K562 (cell line): Measurements from ENCODE around the gene FEN1. TPM values are rescaled to one million over a fixed set of nuclear protein-coding genes. Genes with fewer than 3 reads are reported as not detected.

Experiments used
- BRCA1 ChIP-seq, 2 experiments: fragments of 450-650 bp in 1 of 2; sonication (generic) in 1 of 2; formaldehyde crosslinking in 1 of 2; IDR thresholded peaks; 2 replicates each; pipeline versions ENCODE4 v1.5.0 to v1.6.1; 2017 to 2020; ENCODE audit warnings: mild to moderate bottlenecking in 1 of 2, missing genetic modification reagents in 1 of 2
- BRF1 ChIP-seq: IDR thresholded peaks from 3 replicates; pipeline ENCODE4 v1.6.1; 2011; ENCODE audit warnings: borderline replicate concordance, mild to moderate bottlenecking; ENCODE audit not compliant: insufficient read length; ENCODE audit errors: extremely low read depth
- CEBPB ChIP-seq: fragments of 450-650 bp; IDR thresholded peaks from 2 replicates; pipeline ENCODE4 v1.6.1; 2016; ENCODE audit warnings: missing genetic modification characterization, missing compliant biosample characterization
- CHD1 ChIP-seq: fragments of 200-600 bp; sonication (generic); IDR thresholded peaks from one replicate; pipeline ENCODE4 v1.6.1; 2012; ENCODE audit warnings: mild to moderate bottlenecking, moderate library complexity, low read length, inconsistent platforms
- COPS2 ChIP-seq: fragments of 450-650 bp; conservative IDR thresholded peaks from 2 replicates; pipeline ENCODE4 v1.6.1; 2016; ENCODE audit warnings: mild to moderate bottlenecking, moderate library complexity
- FOXK2 ChIP-seq, 2 experiments: fragments of 450-650 bp; IDR thresholded peaks in 1 of 2; conservative IDR thresholded peaks in 1 of 2; 2 replicates each; pipeline ENCODE4 v1.6.1; 2016; ENCODE audit warnings: low read depth in 2 of 2, mild to moderate bottlenecking in 1 of 2
- JUN ChIP-seq, 2 experiments: sonication (generic) in 1 of 2; formaldehyde crosslinking in 1 of 2; IDR thresholded peaks; 2 replicates each; pipeline versions ENCODE4 v1.6.1 to v1.8.0; 2012 to 2022; ENCODE audit warnings: borderline replicate concordance in 2 of 2, mild to moderate bottlenecking in 2 of 2, improper control_type of control experiment in 1 of 2, low read depth in 1 of 2, low read length in 1 of 2, missing genetic modification reagents in 1 of 2
- KDM1A ChIP-seq, 2 experiments: fragments of 450-650 bp; IDR thresholded peaks; 2 replicates each; pipeline ENCODE4 v1.6.1; 2016; ENCODE audit warnings: mild to moderate bottlenecking in 2 of 2
- LARP7 ChIP-seq: fragments of 450-650 bp; IDR thresholded peaks from 2 replicates; pipeline ENCODE4 v1.6.1; 2016
- LEF1 ChIP-seq: fragments of 450-650 bp; IDR thresholded peaks from 2 replicates; pipeline ENCODE4 v1.6.1; 2016; ENCODE audit warnings: mild to moderate bottlenecking
- NR2F6 ChIP-seq: fragments of 450-650 bp; formaldehyde crosslinking; IDR thresholded peaks from 2 replicates; pipeline ENCODE4 v1.4.0; 2020; ENCODE audit warnings: mild to moderate bottlenecking
- PCBP1 ChIP-seq: fragments of 200-400 bp; formaldehyde crosslinking; IDR thresholded peaks from 2 replicates; pipeline ENCODE4 v1.6.1; 2018; ENCODE audit warnings: mild to moderate bottlenecking, low read depth, low read length; ENCODE audit not compliant: poor library complexity, severe bottlenecking
- PHB ChIP-seq: fragments of 250-450 bp; sonication (Bioruptor Pico); IDR thresholded peaks from 2 replicates; pipeline ENCODE4 v1.5.0; 2021
- RAD51 ChIP-seq: fragments of 450-650 bp; IDR thresholded peaks from 2 replicates; pipeline ENCODE4 v1.7.1; 2016; ENCODE audit warnings: low read depth, mild to moderate bottlenecking, borderline replicate concordance
- RB1 ChIP-seq: fragments of 450-650 bp; IDR thresholded peaks from 2 replicates; pipeline ENCODE4 v1.6.1; 2017; ENCODE audit warnings: low read depth, mild to moderate bottlenecking
- RBM14 ChIP-seq: fragments of 200-400 bp; formaldehyde crosslinking; IDR thresholded peaks from 2 replicates; pipeline ENCODE4 v1.6.1; 2018; ENCODE audit warnings: low read depth, mild to moderate bottlenecking, low read length, moderate library complexity, borderline replicate concordance; ENCODE audit not compliant: insufficient read depth
- RBM25 ChIP-seq: fragments of 200-400 bp; formaldehyde crosslinking; IDR thresholded peaks from 2 replicates; pipeline ENCODE4 v1.6.1; 2018; ENCODE audit warnings: low read length, low read depth, moderate library complexity; ENCODE audit not compliant: severe bottlenecking
- RCOR1 ChIP-seq, 2 experiments: IDR thresholded peaks; 2 replicates each; pipeline ENCODE4 v1.6.1; 2012; ENCODE audit warnings: low read depth in 2 of 2, low read length in 2 of 2, borderline replicate concordance in 1 of 2, improper control_type of control experiment in 1 of 2
- RNF2 ChIP-seq: sonication (generic); IDR thresholded peaks from 2 replicates; pipeline ENCODE4 v1.6.1; 2016
- SREBF2 ChIP-seq: sonication (generic); formaldehyde crosslinking; IDR thresholded peaks from 2 replicates; pipeline ENCODE4 v1.4.0; 2020; ENCODE audit warnings: mild to moderate bottlenecking, missing genetic modification reagents
- STAT5A ChIP-seq: IDR thresholded peaks from 2 replicates; pipeline ENCODE4 v1.6.1; 2012; ENCODE audit warnings: low read length, inconsistent platforms, borderline replicate concordance
- TAF9B ChIP-seq: fragments of 450-650 bp; IDR thresholded peaks from 2 replicates; pipeline ENCODE4 v1.6.1; 2018; ENCODE audit warnings: mild to moderate bottlenecking; ENCODE audit not compliant: partially characterized antibody
- TBL1XR1 ChIP-seq, 2 experiments: IDR thresholded peaks; 2 replicates each; pipeline ENCODE4 v1.6.1; 2012; ENCODE audit warnings: improper control_type of control experiment in 2 of 2, low read length in 2 of 2, mild to moderate bottlenecking in 1 of 2
- XRCC5 ChIP-seq: fragments of 200-400 bp; formaldehyde crosslinking; IDR thresholded peaks from 2 replicates; pipeline ENCODE4 v1.6.1; 2017; ENCODE audit warnings: low read depth, mild to moderate bottlenecking, low read length
- ZC3H8 ChIP-seq: fragments of 450-650 bp; IDR thresholded peaks from 2 replicates; pipeline ENCODE4 v1.6.1; 2017
- ZFP36 ChIP-seq: fragments of 150-350 bp; IDR thresholded peaks from 2 replicates; pipeline ENCODE4 v1.6.1; 2018; ENCODE audit warnings: low read length, low read depth; ENCODE audit not compliant: partially characterized antibody
- ZNF174 ChIP-seq: fragments of 250-450 bp; sonication (Bioruptor Pico); IDR thresholded peaks from 2 replicates; pipeline ENCODE4 v1.4.0; 2020; ENCODE audit warnings: mild to moderate bottlenecking
- ZNF3 ChIP-seq: fragments of 250-450 bp; sonication (Bioruptor Pico); IDR thresholded peaks from 2 replicates; pipeline ENCODE4 v1.5.0; 2021; ENCODE audit warnings: mild to moderate bottlenecking, moderate library complexity
- ZNF311 ChIP-seq: fragments of 250-450 bp; sonication (Bioruptor Pico); IDR thresholded peaks from 2 replicates; pipeline ENCODE4 v1.4.0; 2020; ENCODE audit warnings: mild to moderate bottlenecking, moderate library complexity
- ZNF79 ChIP-seq: fragments of 250-450 bp; sonication (Bioruptor Pico); IDR thresholded peaks from 2 replicates; pipeline ENCODE4 v1.4.0; 2020; ENCODE audit warnings: low read depth, mild to moderate bottlenecking, moderate library complexity
- polyA plus RNA-seq, 8 experiments: library from polyadenylated mRNA; depleted of rRNA in 4 of 8; stranded (reverse) in 5 of 8; unstranded in 3 of 8; fragments of >200 nt; fragmentation: Nextera tagmentation in 2 of 8; fragmentation: Illumina TruSeq in 1 of 8; extraction: Ambion mirVana in 2 of 8; extraction: Trizol in 1 of 8; gene quantifications; 2 replicates each; pipeline versions ENCODE4 v1.2.1 to v1.2.3, GENCODE V29; 2011 to 2014; ENCODE audit warnings: inconsistent platforms in 1 of 8, missing spikeins in 1 of 8
- total RNA-seq, 7 experiments: library from RNA; depleted of rRNA in 6 of 7; stranded (reverse); fragments of >200 nt in 6 of 7; fragmentation: Illumina TruSeq in 2 of 7; extraction: Trizol in 2 of 7; gene quantifications; 2 replicates each; pipeline versions ENCODE4 v1.2.1 to v1.2.3, GENCODE V29; 2011 to 2021; ENCODE audit warnings: low replicate concordance in 1 of 7
- TF ChIP-seq, protein P1 (sequence below): fragments of 200-800 bp; sonication (Bioruptor generic); IDR thresholded peaks from 2 replicates; pipeline ENCODE4 v1.6.1; 2017; ENCODE audit warnings: missing genetic modification characterization, missing compliant biosample characterization

Gene FEN1
- total and polyA plus RNA-seq, 9 of the 15 experiments (the other 6 are each of a cell fraction or from before 2014, with no cell fraction given), result 58.1 to 156 (median 137) TPM

DNA sequence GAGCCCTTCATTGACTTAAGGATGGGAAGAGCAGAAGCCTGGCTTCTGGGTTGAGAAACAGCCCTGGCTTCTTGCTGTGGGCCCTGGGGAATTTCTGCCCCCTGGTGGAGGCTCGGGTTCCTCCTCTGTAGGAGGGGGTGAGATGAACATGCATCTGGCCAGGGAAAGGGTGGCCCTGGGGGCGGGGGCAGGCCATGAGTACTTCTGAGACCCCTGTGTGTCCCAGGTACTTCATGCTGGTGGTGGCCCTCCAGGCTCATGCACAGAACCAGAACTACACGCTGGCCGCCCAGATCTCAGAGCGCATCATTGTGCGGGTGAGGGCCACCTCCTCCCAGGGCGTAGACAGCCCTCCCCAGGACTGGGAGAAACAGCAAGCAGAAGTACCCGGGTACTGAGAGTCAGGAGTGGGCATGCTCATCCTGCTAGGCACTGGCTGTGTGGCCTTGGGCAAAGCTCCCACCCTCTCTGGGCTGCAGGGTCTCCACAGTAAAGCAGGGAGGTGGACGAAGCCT is 16.1 kb upstream of the FEN1 start (continued):
- TF ChIP-seq, protein P1, sequence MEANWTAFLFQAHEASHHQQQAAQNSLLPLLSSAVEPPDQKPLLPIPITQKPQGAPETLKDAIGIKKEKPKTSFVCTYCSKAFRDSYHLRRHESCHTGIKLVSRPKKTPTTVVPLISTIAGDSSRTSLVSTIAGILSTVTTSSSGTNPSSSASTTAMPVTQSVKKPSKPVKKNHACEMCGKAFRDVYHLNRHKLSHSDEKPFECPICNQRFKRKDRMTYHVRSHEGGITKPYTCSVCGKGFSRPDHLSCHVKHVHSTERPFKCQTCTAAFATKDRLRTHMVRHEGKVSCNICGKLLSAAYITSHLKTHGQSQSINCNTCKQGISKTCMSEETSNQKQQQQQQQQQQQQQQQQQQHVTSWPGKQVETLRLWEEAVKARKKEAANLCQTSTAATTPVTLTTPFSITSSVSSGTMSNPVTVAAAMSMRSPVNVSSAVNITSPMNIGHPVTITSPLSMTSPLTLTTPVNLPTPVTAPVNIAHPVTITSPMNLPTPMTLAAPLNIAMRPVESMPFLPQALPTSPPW (CRISPR knock-in tag), result 0 out of 2 replicates have a peak, but pooled peaks have one; percentile 31
- no peak for TF ChIP-seq RBM14
- TF ChIP-seq TBL1XR1 (IDR thresholded peaks at IDR 0.05; ENCODE audit: low read length in 2 of 2), result peak in 1 of 2 experiments; percentile 48; a peak in 1 of 4 replicates
- TF ChIP-seq PHB (CRISPR knock-in tag), result no peak
- TF ChIP-seq ZNF79, result no peak
- TF ChIP-seq CEBPB, result peak; percentile 68
- TF ChIP-seq COPS2, result no peak
- no peak for TF ChIP-seq PCBP1
- TF ChIP-seq RBM25, result no peak
- peak in 1 of 2 experiments; percentile 52; a peak in 1 of 4 replicates for TF ChIP-seq RCOR1 (IDR thresholded peaks at IDR 0.05; ENCODE audit: borderline replicate concordance in 1 of 2, low read depth in 2 of 2, low read length in 2 of 2)
- TF ChIP-seq ZNF174 (CRISPR knock-in tag), result no peak
- TF ChIP-seq BRF1, result no peak
- no peak for TF ChIP-seq NR2F6
- TF ChIP-seq ZNF3 (CRISPR knock-in tag), result no peak
- 0 out of 2 replicates have a peak, but pooled peaks have one; percentile 19 for TF ChIP-seq RB1
- no peak for TF ChIP-seq LEF1
- no peak for TF ChIP-seq JUN (IDR thresholded peaks at IDR 0.05; ENCODE audit: borderline replicate concordance, low read depth, low read length)
- TF ChIP-seq JUN (CRISPR knock-in tag; IDR thresholded peaks at IDR 0.05; ENCODE audit: borderline replicate concordance), result no peak
- TF ChIP-seq RAD51, result no peak
- no peak for TF ChIP-seq STAT5A
- TF ChIP-seq XRCC5, result 0 out of 2 replicates have a peak, but pooled peaks have one; percentile 63
- no peak for TF ChIP-seq SREBF2
- TF ChIP-seq ZC3H8, result no peak
- TF ChIP-seq ZFP36, result peak; percentile 58
- no peak for TF ChIP-seq RNF2
- no peak for TF ChIP-seq BRCA1 (IDR thresholded peaks at IDR 0.05)
- no peak for TF ChIP-seq BRCA1 (CRISPR knock-in tag; IDR thresholded peaks at IDR 0.05)
- TF ChIP-seq ZNF311 (CRISPR knock-in tag), result no peak
- TF ChIP-seq LARP7, result no peak
- no peak for TF ChIP-seq KDM1A (IDR thresholded peaks at IDR 0.05)
- TF ChIP-seq FOXK2 (conservative IDR thresholded peaks at IDR 0.05 in 1 of 2, IDR thresholded peaks at IDR 0.05 in 1 of 2; ENCODE audit: low read depth in 2 of 2), result no peak
- no peak for TF ChIP-seq TAF9B
- no peak for TF ChIP-seq CHD1
